CD4-positive, alpha-beta memory T cell (primary cell): Measurements from ENCODE around the gene HOXB7. TPM values are rescaled to one million over a fixed set of nuclear protein-coding genes. Genes with fewer than 3 reads are reported as not detected.

ENCODE experiments used
- CTCF ChIA-PET: fragments of 350-600 bp; sonication (Branson Sonifier 250); formaldehyde crosslinking; loops from one replicate; lab custom pipeline; 2021; ENCODE audit warnings: inconsistent platforms; ENCODE audit not compliant: partially characterized antibody; lab: Charles Lee
- POLR2A ChIA-PET: fragments of 350-600 bp; sonication (Branson Sonifier 250); formaldehyde crosslinking; loops from one replicate; lab custom pipeline; 2021; ENCODE audit not compliant: partially characterized antibody; lab: Charles Lee
- DNase-seq, 5 donors: peaks; one replicate each; pipeline versions ENCODE4 v3.0.0 to v3.0.0-alpha.2; 2020 to 2022; ENCODE audit warnings: mixed read lengths in 1 of 5
- H3K27ac ChIP-seq: one replicate; pipeline ENCODE4 v1.7.0; 2013; ENCODE audit warnings: low read depth, low read length
- H3K27me3 ChIP-seq: 2 replicates; pipeline ENCODE4 v1.7.0; 2013; ENCODE audit warnings: mild to moderate bottlenecking, low read length, moderate library complexity; ENCODE audit not compliant: insufficient read depth
- H3K36me3 ChIP-seq: 2 replicates; pipeline ENCODE4 v1.7.0; 2013; ENCODE audit warnings: mild to moderate bottlenecking, low read length, moderate library complexity; ENCODE audit not compliant: insufficient read depth
- H3K4me1 ChIP-seq: 2 replicates; pipeline ENCODE4 v1.7.0; 2013; ENCODE audit warnings: mild to moderate bottlenecking, low read length, moderate library complexity; ENCODE audit not compliant: insufficient read depth
- H3K4me3 ChIP-seq, 2 donors: one replicate each; pipeline ENCODE4 v1.7.0; 2013; ENCODE audit warnings: low read length in 2 of 2, mild to moderate bottlenecking in 1 of 2
- H3K9me3 ChIP-seq, 2 donors: one replicate each; pipeline ENCODE4 v1.7.0; 2013; ENCODE audit warnings: low read length in 2 of 2, control low read depth in 1 of 2; ENCODE audit not compliant: control insufficient read depth in 1 of 2
- H3K27ac Mint-ChIP-seq, 7 donors: one replicate each; pipeline ENCODE4 v1.8.0; 2020 to 2021; ENCODE audit warnings: mixed read lengths in 7 of 7, mild to moderate bottlenecking in 6 of 7, inconsistent platforms in 3 of 7, moderate library complexity in 3 of 7
- H3K27me3 Mint-ChIP-seq, 2 donors: one replicate each; pipeline ENCODE4 v1.8.0; 2020 to 2021; ENCODE audit warnings: mixed read lengths in 2 of 2
- H3K36me3 Mint-ChIP-seq, 2 donors: one replicate each; pipeline ENCODE4 v1.8.0; 2020 to 2021; ENCODE audit warnings: mixed read lengths in 2 of 2, inconsistent platforms in 1 of 2, mild to moderate bottlenecking in 1 of 2
- H3K4me1 Mint-ChIP-seq, 4 donors: one replicate each; pipeline ENCODE4 v1.8.0; 2020 to 2021; ENCODE audit warnings: mixed read lengths in 4 of 4, mild to moderate bottlenecking in 1 of 4
- H3K4me3 Mint-ChIP-seq, 8 donors: one replicate each; pipeline ENCODE4 v1.8.0; 2020 to 2021; ENCODE audit warnings: mixed read lengths in 8 of 8, mild to moderate bottlenecking in 7 of 8, moderate library complexity in 6 of 8, inconsistent platforms in 3 of 8
- H3K9me3 Mint-ChIP-seq, 8 donors: one replicate each; pipeline ENCODE4 v1.8.0; 2020 to 2021; ENCODE audit warnings: mixed read lengths in 8 of 8, mild to moderate bottlenecking in 5 of 8, inconsistent platforms in 3 of 8, moderate library complexity in 1 of 8
- intact Hi-C: fragments of 100-400 bp; cut with micrococcal nuclease; formaldehyde crosslinking; loops from one replicate; pipeline ENCODE4 v1.15.1; 2023
- polyA plus RNA-seq, 2 donors: library from polyadenylated mRNA; unstranded; fragments of 300-500 nt; fragmentation: Illumina TruSeq; gene quantifications; one replicate each; pipeline ENCODE4 v1.2.3, GENCODE V29; 2021
- total RNA-seq, 2 experiments: library from RNA; stranded (reverse); gene quantifications; one replicate each; pipeline ENCODE4 v1.2.3, GENCODE V29; 2021

HOXB7 gene
- total RNA-seq (under 1 TPM in 1 of 2 experiments, not detected in 1; 0.25 TPM), polyA plus RNA-seq (1 to 10 TPM in 1 of 2 donors, under 1 TPM in 1; 0.23 to 1.3 TPM)

DNA sequence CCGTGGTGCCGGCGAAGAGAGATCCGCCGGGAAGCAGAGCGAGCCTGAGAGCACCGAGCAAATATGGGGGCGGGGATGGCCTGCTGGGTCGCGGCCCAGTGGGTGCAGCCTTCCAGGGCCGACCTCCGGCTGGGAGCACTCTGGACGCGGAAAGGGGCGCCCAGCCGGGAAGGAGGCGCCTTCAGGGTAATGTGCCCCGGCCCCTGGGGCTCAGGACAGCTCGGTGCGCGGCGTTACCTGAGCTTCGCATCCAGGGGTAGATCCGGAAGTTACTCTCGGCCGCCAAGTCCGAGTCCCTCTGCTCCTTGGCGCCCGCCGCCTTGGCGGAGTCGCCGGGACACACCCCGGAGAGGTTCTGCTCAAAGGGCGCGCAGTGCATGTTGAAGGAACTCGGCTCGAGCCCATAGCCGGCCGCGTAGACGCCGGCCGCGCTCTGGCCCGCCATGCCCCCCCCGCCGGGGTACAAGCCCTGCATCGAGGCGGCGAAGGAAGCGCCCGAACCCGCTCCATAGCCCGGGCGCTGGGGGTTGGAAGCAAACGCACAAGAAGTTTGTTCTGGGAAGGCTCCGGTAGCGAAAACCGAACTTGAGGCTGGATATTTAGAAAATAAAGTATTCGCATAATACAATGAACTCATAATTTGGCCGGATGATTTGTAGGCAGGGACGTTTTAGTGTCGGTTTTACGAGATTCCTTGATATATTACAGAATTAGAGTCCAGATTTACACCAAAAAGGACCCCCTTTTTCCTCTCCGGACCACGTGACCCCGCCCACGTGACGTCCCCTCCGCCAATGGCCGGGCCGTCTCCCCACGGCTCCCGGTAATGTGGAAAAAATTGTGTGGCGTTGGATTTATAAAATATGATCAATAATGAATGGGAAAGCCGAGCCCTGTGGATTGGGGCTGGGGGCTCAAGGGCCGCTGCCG is at the start of gene HOXB7:
Gene HOXB7 (minus strand): TSS at position 736 of the 930 bp plus-strand sequence. CDS start 99 bp downstream, at position 637.
- Mint-ChIP-seq H3K27ac (peak within 1 kb of the TSS in 6 of 7 donors; percentile 13 to 93 (median 69)), H3K9me3 (peaks cover 0 to 4% (median 0%) of the 10 kb centered on the region in 8 donors), H3K4me1 (peaks cover 23 to 49% (median 34%) of the 10 kb centered on the region in 4 donors), H3K27me3 (peaks cover 35 to 65% of the 10 kb centered on the region in 2 donors), H3K4me3 (peak within 1 kb of the TSS; percentile 86 to 93 (median 90)), H3K36me3 (peaks cover 0 to 6% of the 10 kb centered on the region in 2 donors)
- ChIA-PET POLR2A (interaction anchor here (0.7 to 1.1 kb wide), 2 partner anchors 69 to 640 kb away, joined by 3 to 5 read pairs; partner anchors contain the start of gene CDK5RAP3), CTCF (interaction anchor here (1.0 to 2.6 kb wide), 5 partner anchors 10 to 583 kb away, joined by 3 to 9 read pairs (median 3); partner anchors contain the start of gene HOXB5)
- intact Hi-C loops, result loop anchor here (2.0 kb wide), 1 partner anchor 14 kb away; no protein-coding TSS in a partner anchor
- no peak within 1 kb of the TSS for H3K27ac ChIP-seq
- peaks cover 47% of the 10 kb centered on the region for H3K27me3 ChIP-seq
- H3K36me3 ChIP-seq, result no peaks in the 10 kb centered on the region
- peak in 2 of 5 donors; percentile 50 to 56 for DNase-seq
- peaks cover 51% of the 10 kb centered on the region for H3K4me1 ChIP-seq
- no peaks in the 10 kb centered on the region for H3K9me3 ChIP-seq
- peak within 1 kb of the TSS; percentile 64 to 76 for H3K4me3 ChIP-seq

DNA sequence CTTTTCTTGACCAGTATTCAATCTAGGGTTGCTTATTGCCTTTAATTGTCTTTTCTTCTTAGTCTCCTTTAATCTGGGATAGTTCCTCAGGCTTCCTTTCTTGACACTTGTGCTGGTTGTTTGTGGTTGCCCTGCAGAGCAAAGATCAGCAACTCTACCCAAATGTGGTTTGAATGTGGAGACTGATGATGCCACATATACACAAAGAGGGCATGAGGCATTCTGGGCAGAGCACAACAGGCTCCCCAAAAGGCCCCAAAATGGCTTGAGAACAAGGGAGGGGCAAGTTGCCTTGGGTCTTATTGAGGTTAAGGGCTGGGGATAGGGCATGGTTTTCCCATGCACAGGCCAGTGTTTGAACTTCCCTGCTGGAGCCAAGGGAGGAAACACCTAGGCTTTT is 45.1 kb upstream of the HOXB7 start:
- H3K4me3 Mint-ChIP-seq, result no peak overlapping the region
- intact Hi-C loops, result no loop called here
- no peaks in the 10 kb centered on the region for H3K4me1 Mint-ChIP-seq
- CTCF ChIA-PET, result interaction anchor here (1.7 kb wide), 1 partner anchor 23 kb away, joined by 5 read pairs; no protein-coding TSS in a partner anchor
- POLR2A ChIA-PET, result no interaction called here
- no peak overlapping the region for H3K27ac Mint-ChIP-seq
- H3K9me3 ChIP-seq, result no peaks in the 10 kb centered on the region
- H3K27me3 ChIP-seq, result no peaks in the 10 kb centered on the region
- H3K9me3 Mint-ChIP-seq, result no peaks in the 10 kb centered on the region
- peaks cover 4 to 7% of the 10 kb centered on the region in 2 donors for H3K27me3 Mint-ChIP-seq
- no peaks in the 10 kb centered on the region for H3K36me3 Mint-ChIP-seq
- H3K36me3 ChIP-seq, result no peaks in the 10 kb centered on the region
- no peaks in the 10 kb centered on the region for H3K4me1 ChIP-seq
- H3K27ac ChIP-seq, result no peak overlapping the region
- no peak overlapping the region for H3K4me3 ChIP-seq
- DNase-seq, result no peak

DNA sequence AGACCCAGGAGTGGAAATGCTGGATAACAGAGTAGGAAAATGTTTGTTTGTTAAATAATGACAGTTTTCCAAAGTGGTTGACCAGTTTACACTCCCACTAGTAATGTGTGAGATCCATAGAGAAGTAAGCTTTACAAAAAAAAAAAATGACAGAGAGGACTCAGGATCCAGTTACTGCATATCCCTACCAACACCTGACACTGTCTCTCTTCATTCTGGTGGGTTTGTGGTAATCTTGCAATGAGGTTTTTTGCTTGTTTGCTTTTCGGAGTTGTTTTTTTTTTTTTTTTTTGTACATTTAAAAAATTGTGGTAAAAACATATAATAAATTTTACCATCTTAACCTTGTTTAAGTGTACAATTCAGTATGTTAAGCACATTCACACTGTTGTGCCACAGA is 38.9 kb upstream of the HOXB7 start:
- Mint-ChIP-seq H3K9me3 (no peaks in the 10 kb centered on the region), H3K4me3 (no peak overlapping the region), H3K27me3 (peaks cover 22 to 31% of the 10 kb centered on the region in 2 donors), H3K4me1 (peaks cover 4 to 27% (median 8%) of the 10 kb centered on the region in 4 donors), H3K36me3 (no peaks in the 10 kb centered on the region), H3K27ac (no peak overlapping the region)
- ChIA-PET CTCF (interaction anchor here (1.1 to 2.8 kb wide), 2 partner anchors 9 to 13 kb away, joined by 4 to 21 read pairs; no protein-coding TSS in a partner anchor), POLR2A (interaction anchor here (0.6 kb wide), 1 partner anchor 478 kb away, joined by 3 read pairs; no protein-coding TSS in a partner anchor)
- Histone ChIP-seq H3K9me3 (no peaks in the 10 kb centered on the region), H3K27ac (no peak overlapping the region), H3K27me3 (peaks cover 14% of the 10 kb centered on the region), H3K4me1 (peaks cover 14% of the 10 kb centered on the region), H3K4me3 (no peak overlapping the region), H3K36me3 (no peaks in the 10 kb centered on the region)
- no peak for DNase-seq
- intact Hi-C loops, result no loop called here

DNA sequence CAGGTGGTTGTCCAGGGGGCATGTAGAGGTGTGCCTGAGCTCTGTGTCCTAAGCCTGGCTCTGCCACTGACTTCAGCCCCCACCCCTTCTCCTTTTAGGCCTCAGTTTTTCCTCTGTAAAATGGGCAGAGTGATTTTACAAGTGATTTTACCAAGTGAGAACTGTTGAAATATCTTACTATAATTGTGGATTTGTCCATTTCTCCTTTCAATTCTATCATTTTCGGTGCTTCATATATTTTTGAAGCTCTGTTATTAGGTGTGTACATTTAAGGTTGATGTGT is 37.1 kb upstream of the HOXB7 start:
- Mint-ChIP-seq H3K4me1 (peaks cover 4 to 27% (median 8%) of the 10 kb centered on the region in 4 donors), H3K27me3 (peaks cover 37 to 48% of the 10 kb centered on the region in 2 donors), H3K36me3 (no peaks in the 10 kb centered on the region), H3K9me3 (no peaks in the 10 kb centered on the region), H3K4me3 (peak overlapping the region; percentile 61 to 96 (median 86)), H3K27ac (peak overlapping the region in 1 of 7 donors; percentile 57)
- H3K9me3 ChIP-seq, result no peaks in the 10 kb centered on the region
- peaks cover 23% of the 10 kb centered on the region for H3K27me3 ChIP-seq
- no peaks in the 10 kb centered on the region for H3K36me3 ChIP-seq
- no peak for DNase-seq
- H3K4me1 ChIP-seq, result peaks cover 14% of the 10 kb centered on the region
- intact Hi-C loops, result no loop called here
- POLR2A ChIA-PET, result interaction anchor here (0.7 kb wide), 1 partner anchor 112 kb away, joined by 4 read pairs; no protein-coding TSS in a partner anchor
- no peak overlapping the region for H3K27ac ChIP-seq
- H3K4me3 ChIP-seq, result peak overlapping the region in 1 of 2 donors; percentile 46
- CTCF ChIA-PET, result interaction anchor here (0.7 to 2.8 kb wide), 2 partner anchors 11 to 16 kb away, joined by 3 to 21 read pairs; no protein-coding TSS in a partner anchor

DNA sequence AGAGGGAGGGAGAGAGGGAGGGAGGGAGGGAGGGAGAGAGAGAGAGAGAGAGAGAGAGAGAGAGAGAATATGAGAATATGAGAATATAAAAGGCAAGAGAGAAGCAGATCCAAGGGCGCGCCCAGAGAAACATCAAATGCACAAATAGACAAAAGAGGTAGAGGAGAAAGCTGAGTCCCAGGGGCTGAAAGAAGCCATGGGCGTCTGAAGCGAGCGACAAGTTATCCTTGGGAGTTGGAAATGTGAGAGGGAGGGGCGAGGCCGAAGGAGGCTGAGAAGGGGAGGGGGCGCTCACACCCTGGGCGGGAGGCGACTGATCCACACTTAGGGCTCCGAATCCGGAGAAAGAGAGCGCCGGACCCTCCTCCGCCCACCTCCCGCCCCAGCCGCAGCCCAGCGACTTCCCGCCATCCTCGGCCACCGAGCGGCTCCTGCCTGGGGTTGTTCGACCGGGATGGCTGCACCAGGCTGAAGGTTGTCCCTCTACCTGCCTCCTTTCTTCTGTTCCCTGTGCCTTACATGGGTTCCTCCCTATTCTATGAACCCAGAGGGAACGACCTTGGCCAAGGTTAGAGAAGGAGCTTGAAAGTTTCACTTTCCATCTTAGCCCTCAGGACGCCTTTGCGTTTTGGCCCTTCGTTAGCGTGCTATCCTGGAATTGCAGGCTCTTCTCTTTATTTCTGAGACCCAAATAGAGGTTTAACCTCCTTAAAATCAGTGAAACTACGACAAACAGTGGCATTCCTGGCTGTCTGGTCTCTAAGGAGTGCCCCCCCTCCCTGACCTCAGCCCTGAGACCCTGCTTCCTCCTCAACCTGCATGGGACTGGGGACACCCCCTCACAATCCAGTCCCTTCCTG is 36.5 kb upstream of the HOXB7 start:
- Mint-ChIP-seq H3K36me3 (no peaks in the 10 kb centered on the region), H3K27me3 (peaks cover 42 to 49% of the 10 kb centered on the region in 2 donors), H3K4me3 (peak overlapping the region; percentile 82 to 96 (median 90)), H3K4me1 (peaks cover 4 to 27% (median 12%) of the 10 kb centered on the region in 4 donors), H3K9me3 (no peaks in the 10 kb centered on the region), H3K27ac (peak overlapping the region in 3 of 7 donors; percentile 57 to 68 (median 58))
- Histone ChIP-seq H3K9me3 (no peaks in the 10 kb centered on the region), H3K27me3 (peaks cover 26% of the 10 kb centered on the region), H3K27ac (no peak overlapping the region), H3K36me3 (no peaks in the 10 kb centered on the region), H3K4me3 (peak overlapping the region; percentile 46 to 59), H3K4me1 (peaks cover 14% of the 10 kb centered on the region)
- CTCF ChIA-PET, result interaction anchor here (0.7 to 2.8 kb wide), 2 partner anchors 10 to 15 kb away, joined by 3 to 21 read pairs; no protein-coding TSS in a partner anchor
- POLR2A ChIA-PET, result interaction anchor here (1.0 to 1.4 kb wide), 2 partner anchors 11 to 22 kb away, joined by 3 read pairs; no protein-coding TSS in a partner anchor
- no peak for DNase-seq
- intact Hi-C loops, result no loop called here

DNA sequence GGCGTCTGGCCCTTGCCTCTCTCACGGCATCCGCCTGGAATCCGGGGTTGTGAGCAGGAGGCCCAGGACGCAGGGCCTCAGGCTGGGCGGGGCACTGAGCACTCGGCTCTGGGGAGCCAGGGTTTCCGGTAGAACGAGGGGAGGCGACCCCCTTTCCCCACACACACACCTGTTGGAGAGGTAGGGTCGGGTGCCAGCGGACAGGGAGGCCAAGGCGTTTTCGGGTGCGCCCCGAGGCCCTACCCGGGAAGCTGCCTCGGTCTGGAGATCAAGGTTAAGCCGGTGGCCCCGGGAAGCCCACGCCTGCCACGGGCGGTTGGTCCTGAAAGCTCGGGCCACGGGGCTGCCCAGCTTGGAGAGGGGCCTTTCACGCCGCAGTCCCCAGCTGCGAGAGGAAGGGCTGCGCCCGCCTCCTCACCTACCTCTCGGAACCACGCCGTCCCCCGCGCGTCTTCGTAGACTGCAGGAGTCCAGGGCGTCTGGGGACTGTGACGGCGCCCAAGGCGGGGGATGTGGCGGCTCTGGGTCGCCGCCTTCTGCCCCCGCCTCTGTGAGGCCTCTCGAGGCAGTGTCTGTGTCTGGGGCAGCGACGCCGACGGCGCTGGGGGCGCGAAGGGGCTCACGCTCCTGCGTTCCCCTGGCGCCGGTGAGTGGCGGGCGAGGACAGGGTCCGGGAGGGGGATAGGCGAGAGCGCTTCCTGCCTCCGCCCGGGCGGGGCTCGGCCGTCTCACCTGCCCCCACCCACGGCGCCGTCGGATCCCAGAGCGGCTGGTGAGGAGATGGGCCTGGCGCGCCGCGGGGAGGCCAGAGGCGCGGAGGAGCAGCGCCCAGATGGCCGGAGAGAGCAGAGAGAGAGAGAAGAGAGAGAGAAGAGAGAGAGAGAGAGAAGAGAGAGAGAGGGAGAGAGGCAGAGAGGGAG is 35.6 kb upstream of the HOXB7 start:
- ChIA-PET CTCF (interaction anchor here (1.8 kb wide), 1 partner anchor 10 kb away, joined by 5 read pairs; no protein-coding TSS in a partner anchor), POLR2A (interaction anchor here (1.0 to 1.4 kb wide), 2 partner anchors 10 to 21 kb away, joined by 3 read pairs; no protein-coding TSS in a partner anchor)
- Histone ChIP-seq H3K9me3 (no peaks in the 10 kb centered on the region), H3K27ac (no peak overlapping the region), H3K4me1 (peaks cover 14% of the 10 kb centered on the region), H3K36me3 (no peaks in the 10 kb centered on the region), H3K27me3 (peaks cover 34% of the 10 kb centered on the region), H3K4me3 (peak overlapping the region in 1 of 2 donors; percentile 59)
- intact Hi-C loops, result no loop called here
- peak overlapping the region; percentile 82 to 96 (median 90) for H3K4me3 Mint-ChIP-seq
- no peaks in the 10 kb centered on the region for H3K36me3 Mint-ChIP-seq
- H3K4me1 Mint-ChIP-seq, result peaks cover 6 to 33% (median 16%) of the 10 kb centered on the region in 4 donors
- no peak overlapping the region for H3K27ac Mint-ChIP-seq
- peak in 2 of 5 donors; percentile 21 to 29 for DNase-seq
- peaks cover 48 to 51% of the 10 kb centered on the region in 2 donors for H3K27me3 Mint-ChIP-seq
- no peaks in the 10 kb centered on the region for H3K9me3 Mint-ChIP-seq
